Subcutaneous abdominal adipose tissue (tissue), 5 donors: ENCODE measurements around the gene EEF1B2.

Source experiments
- H3K27ac ChIP-seq: one replicate; pipeline ENCODE4 v1.7.0; 2013; ENCODE audit warnings: low read depth, mild to moderate bottlenecking, inconsistent platforms, low read length, moderate library complexity
- H3K27me3 ChIP-seq, 5 donors: one replicate each; pipeline ENCODE4 v1.7.0; 2013; ENCODE audit warnings: low read length in 5 of 5, inconsistent platforms in 1 of 5; ENCODE audit not compliant: control insufficient read depth in 5 of 5, insufficient read depth in 4 of 5
- H3K36me3 ChIP-seq, 5 donors: one replicate each; pipeline ENCODE4 v1.7.0; 2013; ENCODE audit warnings: low read length in 5 of 5; ENCODE audit not compliant: control insufficient read depth in 5 of 5, insufficient read depth in 5 of 5
- H3K4me1 ChIP-seq, 5 donors: one replicate each; pipeline ENCODE4 v1.7.0; 2013; ENCODE audit warnings: low read length in 5 of 5, mild to moderate bottlenecking in 3 of 5, moderate library complexity in 1 of 5; ENCODE audit not compliant: control insufficient read depth in 5 of 5, insufficient read depth in 5 of 5
- H3K4me3 ChIP-seq, 5 donors: one replicate each; pipeline ENCODE4 v1.7.0; 2013; ENCODE audit warnings: low read length in 5 of 5, low read depth in 1 of 5
- H3K9ac ChIP-seq, 5 donors: one replicate each; pipeline ENCODE4 v1.7.0; 2013; ENCODE audit warnings: low read length in 5 of 5, mild to moderate bottlenecking in 4 of 5, moderate library complexity in 3 of 5
- H3K9me3 ChIP-seq, 5 donors: one replicate each; pipeline ENCODE4 v1.7.0; 2013; ENCODE audit warnings: low read length in 5 of 5; ENCODE audit not compliant: control insufficient read depth in 5 of 5
- donor health status: healthy.
- donor health status: healthy.
- donor health status: healthy.
- donor health status: healthy.
- donor health status: healthy.

The EEF1B2 gene

GRCh38 chr2:206208900-206209299 lies 49.2 kb downstream of the EEF1B2 start:
- no peaks in the 10 kb centered on the region for H3K36me3 ChIP-seq
- peaks cover 0 to 4% (median 3%) of the 10 kb centered on the region in 5 donors for H3K4me1 ChIP-seq
- no peaks in the 10 kb centered on the region for H3K9me3 ChIP-seq
- no peak overlapping the region for H3K4me3 ChIP-seq
- H3K27me3 ChIP-seq, result no peaks in the 10 kb centered on the region
- no peak overlapping the region for H3K9ac ChIP-seq
- no peak overlapping the region for H3K27ac ChIP-seq

DNA sequence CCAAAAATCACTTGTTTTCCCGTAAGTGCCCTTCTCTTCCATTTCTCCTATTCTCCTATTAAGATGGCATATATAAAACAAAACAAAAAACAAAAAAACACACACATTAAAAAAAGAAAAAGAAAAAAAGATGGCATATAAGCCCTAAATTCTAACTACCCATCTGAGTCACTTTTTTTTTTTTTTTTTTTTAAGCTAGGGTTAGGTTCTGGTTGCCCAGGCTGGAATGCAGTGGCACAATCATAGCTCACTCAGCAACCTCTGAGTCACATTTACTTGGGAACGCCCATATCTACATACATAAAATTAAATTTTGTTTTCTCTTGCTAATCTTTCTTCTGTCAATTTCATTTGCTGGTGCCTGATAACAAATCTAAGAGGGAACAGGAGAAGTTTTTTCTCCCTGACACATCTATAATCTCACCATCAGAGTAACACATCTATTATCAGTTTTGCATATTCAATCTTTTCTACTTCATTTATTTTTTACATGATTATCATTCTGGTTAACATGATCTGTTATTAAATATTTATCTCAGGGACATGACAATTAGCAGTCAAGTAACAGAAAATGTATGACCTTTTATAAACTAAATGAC lies 52.1 kb downstream of the EEF1B2 start:
- H3K27me3 ChIP-seq, result no peaks in the 10 kb centered on the region
- H3K36me3 ChIP-seq, result no peaks in the 10 kb centered on the region
- no peaks in the 10 kb centered on the region for H3K9me3 ChIP-seq
- H3K4me1 ChIP-seq, result peaks cover 0 to 4% (median 3%) of the 10 kb centered on the region in 5 donors
- H3K4me3 ChIP-seq, result no peak overlapping the region
- no peak overlapping the region for H3K27ac ChIP-seq
- H3K9ac ChIP-seq, result no peak overlapping the region
